GM12892 (cell line): ENCODE results near the gene ERFE.
"Not testable (repeated sequence)": the region's sequence is repeated elsewhere in the genome, so short reads cannot be mapped to it uniquely, and the experiment has no call there.

ENCODE experiments used
- POLR2A ChIP-seq: IDR thresholded peaks from 2 replicates; pipeline ENCODE4 v1.6.1; 2011; ENCODE audit warnings: low read depth, low read length, control low read depth
- TAF1 ChIP-seq: IDR thresholded peaks from 2 replicates; pipeline ENCODE4 v1.6.1; 2011; ENCODE audit warnings: low read depth, mild to moderate bottlenecking, control low read depth, low read length, borderline replicate concordance

DNA sequence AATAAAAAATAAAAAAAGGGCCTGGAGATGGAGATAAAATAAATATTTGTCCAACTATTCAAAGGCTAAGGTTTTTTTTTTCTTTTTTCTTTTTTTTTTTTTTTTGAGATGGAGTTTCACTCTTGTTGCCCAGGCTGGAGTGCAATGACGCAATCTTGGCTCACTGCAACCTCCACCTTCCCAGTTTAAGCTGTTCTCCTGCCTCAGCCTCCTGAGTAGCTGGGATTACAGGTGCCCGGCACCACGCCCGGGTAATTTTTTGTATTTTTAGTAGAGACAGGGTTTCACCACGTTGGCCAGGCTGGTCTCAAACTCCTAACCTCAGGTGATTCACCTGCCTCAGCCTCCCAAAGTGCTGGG lies 12.3 kb downstream of the ERFE start:
- not testable (repeated sequence) for TF ChIP-seq POLR2A, TAF1
